Suppressor macrophage (primary cell): ENCODE data around the gene PHF24.
"Not testable (repeated sequence)": the region's sequence is repeated elsewhere in the genome, so short reads cannot be mapped to it uniquely, and the experiment has no call there.

Source experiments
- DNase-seq, 4 experiments: peaks; one replicate each; pipeline ENCODE4 v3.0.0-alpha.2; 2020 to 2022

Gene PHF24

GRCh38 chr9:34996905-34997279, 38.8 kb downstream of the PHF24 start:
- no peak for DNase-seq

DNA sequence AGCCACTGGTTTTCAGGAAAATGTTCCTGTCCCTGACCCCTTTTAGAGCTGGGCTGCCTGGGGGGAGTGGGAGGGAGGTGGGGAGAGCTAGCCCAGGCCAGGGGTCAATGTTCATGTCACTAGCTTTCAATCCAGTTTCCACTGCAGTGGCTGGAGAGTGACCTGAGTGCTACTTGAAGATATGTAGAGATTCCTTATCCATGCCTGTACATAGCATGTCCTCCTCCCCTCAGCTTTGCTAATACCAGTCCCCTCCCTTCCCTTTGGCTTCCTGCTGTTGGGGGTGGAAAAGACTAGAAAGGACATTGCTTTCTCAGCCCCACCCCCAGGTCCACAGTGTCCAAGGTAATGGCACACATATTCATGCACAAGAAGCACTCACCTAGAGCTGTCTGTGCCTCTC, 39.3 kb downstream of the PHF24 start:
- no peak for DNase-seq

GRCh38 chr9:34998266-34998665, 40.2 kb downstream of the PHF24 start:
- DNase-seq = no peak

DNA sequence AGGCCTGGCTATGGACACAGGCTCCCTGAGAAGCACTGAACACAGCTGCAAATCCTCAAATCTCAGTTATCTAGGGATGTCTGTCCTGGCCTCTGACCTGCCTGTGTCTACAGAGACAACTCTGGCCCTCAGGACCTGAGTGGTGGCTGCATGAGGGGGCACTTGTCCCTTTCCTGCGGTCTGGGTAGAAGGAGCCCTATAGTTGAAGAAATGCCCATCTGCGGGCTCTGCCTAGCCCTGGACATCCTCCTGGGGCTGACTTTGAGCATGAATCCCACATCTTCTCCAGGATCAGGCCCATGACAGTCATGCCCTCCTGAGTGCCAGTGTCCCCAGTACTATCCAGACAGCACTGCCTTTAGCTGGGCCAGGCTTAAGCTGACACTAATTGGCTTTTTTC, 41.5 kb downstream of the PHF24 start:
- no peak for DNase-seq

DNA sequence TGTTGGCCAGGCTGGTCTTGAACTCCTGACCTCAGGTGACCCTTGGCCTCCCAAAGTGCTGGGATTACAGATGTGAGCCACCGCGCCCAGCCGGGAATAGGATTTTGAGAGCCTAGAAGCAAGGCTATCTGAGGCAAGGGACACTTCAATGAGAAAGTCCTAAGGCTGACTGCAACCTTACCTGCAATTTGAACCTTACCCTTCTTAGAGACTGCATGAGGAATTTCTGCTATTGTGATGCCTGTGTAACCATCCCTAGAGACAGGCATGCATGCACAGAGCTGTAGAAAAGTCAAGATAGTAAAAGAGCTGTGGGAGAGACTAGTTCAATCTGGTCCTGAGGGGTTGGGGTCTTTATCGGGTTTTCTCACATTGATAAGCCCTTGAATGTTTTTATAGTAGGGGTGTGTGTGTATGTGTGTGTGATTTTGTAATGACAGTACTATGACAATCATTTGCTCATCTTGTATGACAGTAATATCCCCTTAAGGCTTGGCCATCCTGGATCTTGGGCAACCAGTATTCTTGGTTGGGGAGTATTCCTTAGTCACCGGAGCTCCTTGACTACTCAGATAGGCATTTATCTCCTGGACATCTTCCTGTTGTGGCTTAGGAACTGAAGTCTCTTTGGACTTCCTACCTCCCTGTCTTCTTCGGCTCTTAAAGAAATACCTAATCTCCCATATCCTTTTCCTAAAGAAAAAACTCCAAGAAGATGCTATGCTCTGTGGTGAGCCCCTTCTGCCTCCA, 42.6 kb downstream of the PHF24 start:
- DNase-seq = no peak

DNA sequence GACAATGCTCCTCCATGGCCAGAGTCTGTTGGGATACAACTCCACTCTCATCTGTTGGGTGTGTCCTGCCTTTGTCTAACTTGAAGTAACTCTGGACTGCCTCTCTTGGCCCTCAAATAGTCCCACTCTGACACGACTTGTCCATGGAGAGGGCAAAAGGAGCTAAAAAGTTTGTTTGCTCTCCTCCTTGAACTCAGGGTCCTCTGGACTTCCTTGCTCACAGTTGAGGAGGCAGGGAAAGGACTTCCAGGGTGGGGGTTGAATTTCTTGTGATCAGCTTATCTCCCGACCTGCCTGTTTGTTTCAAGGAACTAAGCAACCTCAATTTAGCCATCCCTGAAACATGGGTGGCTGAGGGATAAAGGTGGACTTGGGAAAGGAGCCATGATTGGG, 43.2 kb downstream of the PHF24 start:
- no peak for DNase-seq

DNA sequence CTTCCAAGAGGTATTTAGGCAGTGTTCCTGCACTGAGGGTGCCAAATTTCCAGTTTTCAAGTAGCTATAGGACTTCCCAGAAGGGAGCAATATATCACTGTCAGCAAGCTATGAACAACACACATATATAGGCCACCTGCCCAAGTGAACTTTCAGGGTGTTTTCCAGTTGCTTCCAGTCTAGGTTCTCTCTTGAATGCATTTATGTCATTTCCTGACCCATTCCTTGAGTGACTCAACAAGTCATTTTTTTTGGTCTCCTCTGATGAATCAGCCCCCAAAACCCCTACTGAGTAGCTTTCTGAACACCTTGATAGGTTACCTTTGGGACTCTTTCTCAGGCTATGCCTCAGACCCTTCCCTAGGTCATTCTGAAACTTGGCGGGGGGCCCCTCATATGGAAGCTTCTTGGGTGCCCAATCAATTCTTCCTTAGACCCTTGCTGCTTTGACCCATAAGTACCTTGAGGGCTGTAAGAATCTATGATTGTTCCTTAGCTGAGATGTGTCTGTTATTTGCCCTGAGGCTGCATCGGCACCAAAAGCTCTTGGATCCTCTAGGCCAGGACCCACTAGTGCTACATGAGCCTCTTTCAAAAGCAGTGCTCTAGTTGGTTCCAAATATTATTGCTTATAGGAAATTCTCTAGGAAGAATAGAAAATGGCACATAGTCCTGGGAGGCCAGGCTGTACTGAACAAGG, 43.9 kb downstream of the PHF24 start:
- no peak for DNase-seq

DNA sequence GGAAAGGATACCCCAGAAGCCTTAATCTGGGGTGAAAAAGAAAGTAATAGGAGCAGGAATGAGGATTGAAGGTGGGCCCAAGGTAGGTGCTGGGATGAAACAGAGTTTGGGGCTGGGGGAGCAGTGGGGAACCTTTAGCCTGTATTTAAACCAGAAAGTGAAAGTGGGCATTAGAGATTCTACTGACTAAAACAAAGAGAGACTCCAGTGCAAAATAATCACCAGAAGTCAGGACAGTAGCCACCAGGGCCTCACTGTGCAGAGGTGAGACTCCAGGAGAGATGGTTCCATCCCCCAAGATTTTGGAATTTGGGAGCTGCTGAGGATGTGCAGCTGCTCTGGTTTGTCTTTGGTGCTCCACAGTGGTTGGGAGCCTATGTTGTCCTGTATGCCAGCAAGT, 44.5 kb downstream of the PHF24 start:
- DNase-seq = no peak

DNA sequence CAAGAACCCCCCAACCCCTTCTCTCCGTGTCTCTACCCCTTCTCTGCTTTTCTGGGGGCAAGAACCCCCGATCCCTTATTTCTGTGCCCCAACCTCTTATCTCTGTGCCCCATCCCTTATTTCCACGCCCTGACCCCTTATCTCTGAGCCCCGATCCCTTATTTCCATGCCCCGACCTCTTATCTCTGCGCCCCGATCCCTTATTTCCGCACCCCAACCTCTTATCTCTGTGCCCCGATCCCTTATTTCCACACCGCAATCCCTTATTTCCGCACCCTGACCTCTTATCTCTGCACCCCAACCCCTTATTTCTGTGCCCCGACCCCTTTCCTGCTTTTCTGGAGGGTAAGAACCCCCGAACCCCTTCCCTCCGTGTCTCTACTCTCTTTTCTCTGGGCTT, 46.2 kb downstream of the PHF24 start:
- DNase-seq = not testable (repeated sequence)

GRCh38 chr9:35010351-35010958, 52.4 kb downstream of the PHF24 start:
- DNase-seq = no peak

DNA sequence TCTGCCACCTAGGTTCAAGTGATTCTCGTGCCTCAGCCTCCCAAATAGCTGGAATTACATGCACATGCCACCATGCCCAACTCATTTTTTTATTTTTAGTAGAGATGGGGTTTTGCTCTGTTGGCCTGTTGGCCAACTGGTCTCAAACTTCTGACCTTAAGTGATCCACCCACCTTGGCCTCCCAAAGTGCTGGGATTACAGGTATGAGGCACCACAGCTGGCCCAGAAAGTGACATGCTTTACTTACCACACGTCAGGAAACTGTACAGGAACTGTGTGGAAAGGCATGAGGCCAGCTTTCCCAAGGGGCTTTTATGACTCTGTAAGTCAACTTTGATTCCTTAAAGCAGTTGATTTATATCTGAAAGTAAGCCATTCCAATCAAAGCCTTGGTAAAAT, 56.4 kb downstream of the PHF24 start:
- no peak for DNase-seq

GRCh38 chr9:35023443-35023842, 65.4 kb downstream of the PHF24 start:
- DNase-seq = peak in 1 of 4 experiments; percentile 7

DNA sequence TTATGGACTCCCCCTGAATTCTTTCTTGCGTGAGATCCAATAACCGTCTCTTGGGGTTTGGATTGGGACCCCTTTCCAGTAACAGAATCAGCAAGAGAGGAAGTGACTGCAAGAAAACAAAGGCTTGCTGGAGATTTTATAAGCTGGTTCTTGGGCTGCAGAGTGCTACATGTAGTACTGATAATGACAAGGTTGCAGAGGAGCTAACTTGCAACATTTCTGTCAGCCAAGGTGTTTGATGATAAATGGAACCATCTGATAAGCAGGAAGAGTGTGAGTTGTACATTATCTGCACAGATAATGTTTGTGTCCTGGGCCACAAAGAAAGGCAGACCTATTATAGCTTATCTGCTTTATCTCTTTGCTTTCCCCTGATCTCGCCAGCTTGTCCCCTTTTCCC, 68.6 kb downstream of the PHF24 start:
- no peak for DNase-seq

- no peak for DNase-seq
Observed at GRCh38 chr9:35027374-35027773, 69.3 kb downstream of the PHF24 start.

GRCh38 chr9:35027860-35028259, 69.8 kb downstream of the PHF24 start:
- DNase-seq = no peak

- DNase-seq = no peak
Observed at GRCh38 chr9:35028341-35028740, 70.3 kb downstream of the PHF24 start.

DNA sequence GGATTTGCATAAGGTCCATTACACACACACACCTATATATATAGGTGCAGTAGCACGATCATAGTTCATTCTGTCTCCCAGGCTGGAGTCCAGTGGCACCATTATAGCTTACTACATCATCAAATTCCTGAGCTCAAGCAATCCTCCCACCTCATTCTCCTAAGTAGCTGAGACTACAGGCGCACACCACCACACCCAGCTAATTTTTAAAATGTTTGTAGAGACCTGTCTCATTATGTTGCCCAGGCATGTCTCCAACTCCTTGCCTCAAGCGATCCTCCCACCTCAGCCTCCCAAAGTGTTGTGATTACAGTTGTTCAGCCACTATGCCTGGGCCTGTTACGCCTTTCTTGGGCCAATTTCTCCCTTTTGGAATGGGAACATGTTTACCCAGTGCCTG, 71.2 kb downstream of the PHF24 start:
- no peak for DNase-seq

GRCh38 chr9:35029852-35030251, 71.8 kb downstream of the PHF24 start:
- peak; percentile 11 to 38 (median 26) for DNase-seq
